Kidney glomerular epithelial cell (primary cell): ENCODE data around the gene BEST2.
"Not testable (repeated sequence)": the region's sequence is repeated elsewhere in the genome, so short reads cannot be mapped to it uniquely, and the experiment has no call there.

ENCODE experiments used
- DNase-seq: peaks from one replicate; lab custom pipeline; 2025; lab: John Stamatoyannopoulos, UW

Gene BEST2

DNA sequence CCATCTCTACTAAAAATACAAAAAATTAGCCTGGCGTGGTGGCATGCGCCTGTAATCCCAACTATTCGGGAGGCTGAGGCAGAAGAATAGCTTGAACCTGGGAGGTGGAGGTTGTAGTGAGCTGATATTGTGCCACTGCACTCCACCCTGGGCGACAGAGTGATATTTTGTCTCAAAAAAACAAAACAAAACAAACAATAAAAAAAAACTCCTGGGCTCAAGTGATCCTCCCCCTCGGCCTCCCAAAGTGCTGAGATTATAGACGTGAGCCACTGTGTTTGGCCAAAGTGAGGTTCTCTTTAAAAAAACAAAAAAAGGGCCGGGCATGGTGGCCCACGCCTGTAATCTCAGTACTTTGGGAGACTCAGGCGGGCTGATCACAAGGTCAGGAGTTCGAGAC, 35.9 kb downstream of the BEST2 start:
- no peak for DNase-seq

GRCh38 chr19:12788042-12788681, 36.6 kb downstream of the BEST2 start:
- no peak for DNase-seq

DNA sequence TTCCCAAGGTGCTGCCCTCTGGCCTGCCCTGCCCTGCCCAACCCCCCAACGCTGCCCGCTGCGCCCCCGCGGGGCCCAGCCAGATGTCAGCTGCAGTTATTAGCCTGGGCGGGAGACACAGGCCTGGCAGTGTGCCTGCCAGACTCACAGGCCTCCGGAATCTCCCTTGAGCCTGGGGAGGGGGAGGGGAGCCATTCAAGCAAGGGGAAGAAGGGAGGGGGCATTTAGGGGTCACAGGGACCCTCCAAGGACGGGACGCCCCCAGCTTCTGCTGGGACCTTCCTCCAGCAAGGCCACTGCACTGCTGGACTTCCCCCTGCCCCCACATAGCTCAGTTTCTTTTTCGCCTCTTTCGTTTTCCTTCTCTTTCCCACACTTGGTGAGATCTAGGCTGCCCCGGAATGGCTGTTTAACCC, 37.1 kb downstream of the BEST2 start:
- peak; percentile 52 for DNase-seq

DNA sequence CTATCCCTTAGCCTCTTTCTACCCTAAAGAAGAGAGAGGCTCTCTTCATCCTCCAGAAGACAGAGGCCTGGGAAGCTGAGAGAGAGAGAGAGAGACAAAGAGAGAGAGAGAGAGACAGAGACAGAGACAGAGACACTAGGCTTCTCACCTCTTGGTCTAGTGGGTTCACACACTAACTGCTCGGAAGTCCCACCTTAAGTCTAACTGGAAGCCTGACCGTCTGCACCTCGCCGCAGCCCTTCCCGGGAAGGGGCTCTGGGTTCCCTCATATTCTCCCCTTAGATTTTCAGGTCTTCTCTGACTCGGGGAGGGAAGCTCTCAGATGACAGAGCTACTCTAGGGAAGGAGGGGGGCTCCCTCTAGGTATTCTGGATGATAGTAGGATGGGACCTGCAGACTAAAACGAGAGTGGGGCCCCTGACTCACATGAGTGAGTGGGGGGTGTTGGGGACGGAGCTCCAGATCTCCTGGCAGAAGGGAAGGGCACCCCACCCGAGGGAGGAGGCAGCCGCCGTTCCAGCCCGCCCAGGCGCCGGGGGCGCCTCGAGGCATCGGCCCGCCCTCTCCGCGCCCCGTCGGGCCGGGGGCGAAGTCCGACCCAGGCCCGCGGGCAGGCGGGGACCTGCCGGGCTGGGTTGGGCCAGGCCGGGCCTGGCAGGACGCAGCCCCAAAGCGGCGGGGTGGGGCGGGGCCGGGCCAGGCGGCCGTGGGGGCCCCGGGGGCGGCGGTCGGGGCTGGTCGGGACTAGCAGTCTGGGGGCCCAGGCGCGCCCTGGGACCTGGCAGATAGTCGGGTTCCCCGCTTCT, 37.7 kb downstream of the BEST2 start:
- DNase-seq, result no peak

- peak; percentile 84 for DNase-seq
These were observed 38.5 kb downstream of the BEST2 start for GRCh38 chr19:12789904-12790619.

- DNase-seq, result no peak
These were observed 39.2 kb downstream of the BEST2 start for GRCh38 chr19:12790628-12791344.

DNA sequence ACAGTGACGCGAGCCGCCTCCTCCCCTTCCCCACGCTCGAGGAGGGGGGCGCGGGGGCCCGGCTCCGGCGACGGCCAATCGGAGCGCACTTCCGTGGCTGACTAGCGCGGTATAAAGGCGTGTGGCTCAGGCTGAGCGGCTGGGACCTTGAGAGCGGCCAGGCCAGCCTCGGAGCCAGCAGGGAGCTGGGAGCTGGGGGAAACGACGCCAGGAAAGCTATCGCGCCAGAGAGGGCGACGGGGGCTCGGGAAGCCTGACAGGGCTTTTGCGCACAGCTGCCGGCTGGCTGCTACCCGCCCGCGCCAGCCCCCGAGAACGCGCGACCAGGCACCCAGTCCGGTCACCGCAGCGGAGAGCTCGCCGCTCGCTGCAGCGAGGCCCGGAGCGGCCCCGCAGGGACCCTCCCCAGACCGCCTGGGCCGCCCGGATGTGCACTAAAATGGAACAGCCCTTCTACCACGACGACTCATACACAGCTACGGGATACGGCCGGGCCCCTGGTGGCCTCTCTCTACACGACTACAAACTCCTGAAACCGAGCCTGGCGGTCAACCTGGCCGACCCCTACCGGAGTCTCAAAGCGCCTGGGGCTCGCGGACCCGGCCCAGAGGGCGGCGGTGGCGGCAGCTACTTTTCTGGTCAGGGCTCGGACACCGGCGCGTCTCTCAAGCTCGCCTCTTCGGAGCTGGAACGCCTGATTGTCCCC, 39.9 kb downstream of the BEST2 start, which contains the start of gene JUNB:
Gene JUNB (plus strand): TSS at position 142 of the 706 bp plus-strand sequence. CDS start 286 bp downstream, at position 428.
- peak; percentile 96 for DNase-seq

GRCh38 chr19:12792051-12792852, 40.7 kb downstream of the BEST2 start:
- DNase-seq, result peak; percentile 19

- no peak for DNase-seq
These were observed 41.3 kb downstream of the BEST2 start for GRCh38 chr19:12792853-12793289.

DNA sequence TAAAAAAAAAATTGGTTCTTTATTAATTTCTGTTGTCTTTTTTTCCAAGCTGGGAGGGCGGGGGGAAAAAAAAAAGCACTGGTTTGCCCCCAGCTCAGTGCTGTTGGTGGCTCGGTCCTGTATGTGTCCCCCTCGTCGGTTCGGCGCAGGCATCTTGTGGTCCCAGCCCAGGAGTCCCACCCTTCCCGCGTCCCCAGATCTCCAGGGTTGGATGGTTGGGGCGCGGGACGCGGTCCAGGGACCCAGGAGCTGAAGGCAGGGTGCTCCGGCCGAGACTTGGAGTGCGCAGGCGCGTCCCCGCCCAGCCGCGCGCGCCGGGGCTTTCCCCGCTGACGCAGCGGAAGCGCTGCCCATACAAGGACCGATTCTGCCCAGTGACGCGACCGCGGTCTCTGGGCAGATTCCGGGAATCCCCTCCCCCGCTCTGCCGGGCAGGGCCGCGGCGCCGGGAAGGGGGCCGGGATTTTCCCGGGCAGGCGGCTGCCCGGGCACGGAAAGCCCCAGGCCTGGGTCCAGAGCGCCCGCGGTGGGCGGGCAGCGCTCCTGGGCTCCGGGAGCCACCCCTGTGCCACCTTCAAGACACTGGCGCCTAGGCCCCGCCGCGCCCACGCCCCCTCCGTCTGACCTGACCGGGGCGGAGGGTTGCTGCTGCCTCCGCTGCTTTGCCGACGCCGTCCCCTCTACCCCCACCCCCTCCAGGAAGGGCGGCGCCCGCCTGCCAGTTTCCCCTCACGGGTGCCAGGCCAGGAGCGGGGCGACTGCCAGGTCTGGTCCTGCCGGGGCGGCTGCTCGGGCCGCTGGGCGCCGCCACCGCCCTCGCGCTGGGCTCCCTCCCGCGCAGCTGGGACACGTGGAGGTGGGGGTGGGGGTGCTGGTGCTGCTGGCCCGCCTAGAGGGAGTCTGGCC, 42.0 kb downstream of the BEST2 start:
- peak; percentile 88 for DNase-seq

DNA sequence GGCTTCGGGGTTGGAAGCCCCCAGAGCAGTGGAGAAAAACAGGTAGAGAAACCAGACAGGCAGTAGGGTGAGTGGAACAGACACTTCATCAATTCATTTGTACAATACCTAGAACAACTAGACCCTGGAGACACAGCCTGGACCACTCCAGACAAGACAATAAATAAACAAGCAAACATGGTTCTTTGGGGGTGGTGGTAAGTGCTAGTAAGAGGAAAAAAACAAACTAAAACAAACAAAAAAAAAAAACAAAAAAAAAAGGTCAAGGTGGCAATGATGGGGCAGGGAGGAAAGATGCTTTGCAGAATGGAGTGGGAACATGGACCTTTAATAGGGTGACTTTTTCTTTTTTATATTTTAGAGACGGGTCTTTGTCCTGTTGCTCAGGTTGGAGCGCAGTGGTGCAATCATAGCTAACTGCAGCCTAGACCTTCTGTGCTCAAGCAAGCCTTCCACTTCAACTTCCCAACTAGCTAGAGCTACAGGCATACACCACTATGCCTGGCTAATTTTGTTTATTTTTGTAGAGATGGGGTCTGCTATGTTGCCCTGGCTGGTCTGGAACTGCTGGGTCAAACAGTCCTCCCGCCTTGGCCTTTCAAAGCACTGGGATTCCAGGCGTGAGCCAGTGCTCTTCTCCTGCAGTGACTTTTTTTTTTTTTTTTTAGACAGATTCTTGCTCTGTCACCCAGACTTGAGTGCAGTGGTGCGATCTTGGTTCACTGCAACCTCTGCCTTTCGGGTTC, 42.8 kb downstream of the BEST2 start:
- DNase-seq, result no peak

DNA sequence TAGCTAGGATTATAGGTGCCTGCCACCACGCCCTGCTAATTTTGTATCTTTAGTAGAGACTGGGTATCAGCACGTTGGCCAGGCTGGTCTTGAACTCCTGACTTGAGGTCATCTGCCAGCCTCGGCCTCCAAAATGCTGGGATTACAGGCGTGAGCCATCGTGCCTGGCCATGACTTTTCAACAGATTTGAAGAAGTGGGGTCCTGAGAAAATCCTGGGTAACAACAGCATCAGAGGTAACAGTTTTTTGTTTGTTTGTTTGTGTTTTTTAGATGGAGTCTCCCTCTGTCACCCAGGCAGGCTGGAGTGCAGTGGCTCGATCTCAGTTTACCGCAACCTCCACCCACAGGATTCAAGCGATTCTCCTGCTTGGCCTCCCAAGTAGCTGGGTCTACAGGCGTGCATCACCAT, 43.4 kb downstream of the BEST2 start:
- DNase-seq, result no peak

DNA sequence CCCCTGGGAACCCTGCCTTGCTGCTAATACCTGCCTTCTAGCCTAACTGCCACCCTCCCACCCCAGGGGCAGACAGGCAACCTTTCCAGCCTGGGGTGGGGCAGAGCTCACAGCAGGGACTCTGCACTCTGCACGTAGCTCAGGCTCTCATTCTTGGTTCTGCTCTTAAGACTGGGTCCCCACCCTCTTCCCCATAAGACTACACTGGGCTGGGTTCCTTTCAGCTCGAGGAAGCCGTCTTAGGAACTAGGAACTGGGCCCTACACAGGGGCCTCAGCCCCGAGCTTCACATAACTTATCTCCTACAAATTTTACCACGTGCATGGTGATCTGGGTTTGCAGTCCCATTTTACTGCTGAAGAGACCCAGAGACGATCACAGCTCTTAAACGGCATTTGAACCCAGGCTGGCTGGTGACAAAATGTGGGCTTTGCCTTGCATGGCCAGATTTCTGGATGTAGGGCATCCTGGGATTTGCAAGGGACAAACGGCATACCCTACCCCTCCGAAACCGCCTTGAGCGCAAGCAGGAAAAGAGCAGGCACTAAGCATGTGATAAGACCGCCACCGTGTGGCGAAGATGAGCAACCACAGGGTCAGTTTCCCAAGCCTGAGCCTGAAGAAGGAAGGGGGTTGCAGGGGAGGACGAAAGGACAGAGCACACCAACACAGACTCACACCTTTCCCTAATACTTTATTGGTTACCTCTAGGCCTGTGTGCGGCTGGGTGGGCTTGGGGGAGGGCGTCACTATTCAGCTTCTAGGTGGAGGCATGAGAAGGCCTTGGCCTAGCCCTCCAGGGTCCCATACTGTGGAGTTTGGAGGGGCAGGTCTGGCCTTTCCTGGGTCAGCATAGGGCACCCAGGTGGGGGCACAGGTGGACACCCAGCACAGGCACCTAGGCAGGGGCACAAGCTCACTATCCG, 44.8 kb downstream of the BEST2 start:
- DNase-seq, result peak; percentile 76

DNA sequence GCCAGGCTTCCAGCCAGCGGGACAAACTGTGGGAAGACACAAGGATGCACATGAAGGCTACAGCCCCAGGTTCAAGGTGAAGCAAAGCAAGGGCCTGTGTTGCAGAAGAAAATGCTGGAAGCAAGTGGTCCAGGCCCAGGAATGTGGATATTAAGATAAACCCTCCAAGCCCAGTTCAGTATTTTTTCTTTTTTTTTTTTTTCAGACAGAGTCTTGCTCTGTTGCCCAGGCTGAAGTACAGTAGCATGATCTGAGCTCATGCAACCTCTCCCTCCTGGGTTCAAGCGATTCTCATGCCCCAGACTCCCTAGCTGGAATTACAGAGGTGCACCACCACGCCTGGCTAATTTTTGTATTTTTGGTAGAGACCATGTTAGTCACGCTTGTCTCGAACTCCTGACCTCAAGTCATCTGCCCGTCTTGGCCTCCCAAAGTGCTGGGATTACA, 45.6 kb downstream of the BEST2 start:
- no peak for DNase-seq

- DNase-seq, result not testable (repeated sequence)
These were observed 46.0 kb downstream of the BEST2 start for GRCh38 chr19:12797607-12798006.

DNA sequence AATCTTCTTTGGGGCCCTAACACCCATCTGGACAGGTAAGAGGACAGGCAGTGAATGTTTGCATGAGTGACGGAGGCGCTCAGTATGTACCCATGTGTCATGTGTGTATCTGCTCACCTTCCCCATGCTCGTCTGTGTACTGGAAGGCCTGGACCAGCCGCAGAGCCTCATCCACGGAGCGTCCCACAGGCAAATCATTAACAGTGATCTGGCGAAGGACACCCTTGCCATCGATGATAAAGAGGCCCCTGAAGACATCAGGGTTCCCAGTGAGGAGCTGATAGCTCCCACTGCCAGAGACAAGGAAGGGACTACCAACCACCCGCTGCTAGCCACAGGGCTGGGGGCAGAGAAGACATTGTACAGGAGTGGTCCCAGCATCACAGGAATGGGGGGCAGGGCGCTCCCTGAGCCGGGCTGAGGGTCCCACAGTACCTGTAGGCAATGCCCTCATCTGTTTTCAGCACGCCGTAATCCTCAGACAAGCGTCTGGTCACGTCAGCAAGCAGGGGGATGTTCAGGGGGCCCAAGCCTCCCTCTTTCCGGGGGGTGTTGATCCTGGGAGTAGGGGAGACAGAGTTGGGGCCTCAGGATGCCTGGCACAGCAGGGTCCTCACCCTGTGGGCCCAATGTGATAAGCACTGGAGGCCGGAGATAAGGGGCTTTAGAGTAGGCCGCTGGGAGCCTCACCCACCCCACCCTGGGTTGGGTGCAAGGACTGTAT, 48.3 kb downstream of the BEST2 start:
- DNase-seq, result no peak

DNA sequence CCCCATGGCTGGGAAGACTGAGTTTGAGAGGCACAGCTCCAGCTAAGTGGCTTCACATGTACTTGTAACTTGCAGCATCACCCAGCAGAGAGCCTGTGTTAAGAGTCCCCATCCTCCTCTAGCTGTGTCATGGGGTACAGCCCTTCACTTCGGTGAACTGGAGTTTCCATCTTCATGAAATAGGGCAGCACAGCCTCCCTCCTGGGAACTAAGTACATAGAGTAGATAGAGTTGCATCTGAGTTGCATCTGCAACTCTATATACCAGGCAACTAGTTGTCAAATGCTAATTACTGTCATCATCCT, 48.8 kb downstream of the BEST2 start:
- no peak for DNase-seq
